H1 (cell line): ENCODE data around the gene SEC14L5. TPM values are rescaled to one million over a fixed set of nuclear protein-coding genes. Genes with fewer than 3 reads are reported as not detected.

ENCODE experiments used
- CTCF ChIA-PET: fragments of 300-600 bp; sonication (Branson Sonifier 250); formaldehyde crosslinking; loops from one replicate; lab custom pipeline; 2021; ENCODE audit not compliant: partially characterized antibody; lab: Charles Lee
- POLR2A ChIA-PET: fragments of 300-600 bp; sonication (Branson Sonifier 250); formaldehyde crosslinking; loops from one replicate; lab custom pipeline; 2021; ENCODE audit warnings: inconsistent platforms; ENCODE audit not compliant: partially characterized antibody; lab: Charles Lee
- DNase-seq, 2 experiments: peaks; one replicate each; pipeline versions ENCODE4 v3.0.0 to v3.0.0-alpha.2; 2010 to 2022; ENCODE audit warnings: low spot score in 2 of 2, low read depth in 1 of 2, mixed read lengths in 1 of 2
- FAIRE-seq: peaks from 2 replicates; lab custom pipeline; 2011; peaks lifted over from hg19 to GRCh38; lab: Jason Lieb, UNC
- H2AFZ ChIP-seq: 2 replicates; pipeline ENCODE4 v1.8.1; 2012; ENCODE audit warnings: low read length, inconsistent platforms
- H2AK5ac ChIP-seq: 2 replicates; pipeline ENCODE4 v1.6.1; 2013; ENCODE audit warnings: low read depth, low read length
- H2BK120ac ChIP-seq: replicated peaks from 2 replicates; pipeline ENCODE3; 2013; ENCODE audit warnings: low read depth, low read length, inconsistent platforms
- H2BK12ac ChIP-seq: 2 replicates; pipeline ENCODE4 v1.6.1; 2013; ENCODE audit warnings: low read depth, low read length
- H2BK15ac ChIP-seq: 2 replicates; pipeline ENCODE4 v1.6.1; 2013; ENCODE audit warnings: low read length
- H2BK20ac ChIP-seq: 2 replicates; pipeline ENCODE4 v1.6.1; 2013; ENCODE audit warnings: low read length
- H2BK5ac ChIP-seq: 2 replicates; pipeline ENCODE4 v1.6.1; 2013; ENCODE audit warnings: low read depth, low read length
- H3K14ac ChIP-seq: 2 replicates; pipeline ENCODE4 v1.6.1; 2013; ENCODE audit warnings: inconsistent platforms; ENCODE audit not compliant: insufficient read length
- H3K18ac ChIP-seq: 2 replicates; pipeline ENCODE4 v1.6.1; 2013; ENCODE audit warnings: low read length; ENCODE audit errors: extremely low read depth
- H3K23ac ChIP-seq: 2 replicates; pipeline ENCODE4 v1.6.1; 2013; ENCODE audit warnings: inconsistent platforms; ENCODE audit not compliant: insufficient read length
- H3K23me2 ChIP-seq: 2 replicates; pipeline ENCODE4 v1.6.1; 2013; ENCODE audit warnings: low read depth, low read length
- H3K27ac ChIP-seq: 2 replicates; pipeline ENCODE4 v1.6.1; 2011; ENCODE audit warnings: low read depth, low read length, inconsistent platforms
- H3K27me3 ChIP-seq, 4 experiments: replicated peaks in 1 of 4; 1 replicate in 1 of 4; 2 replicates in 3 of 4; pipeline versions ENCODE4 v1.6.1 to v1.8.1; 2011 to 2013; ENCODE audit warnings: low read length in 3 of 4, mild to moderate bottlenecking in 3 of 4, inconsistent platforms in 2 of 4, mixed read lengths in 2 of 4, moderate library complexity in 1 of 4; ENCODE audit not compliant: control insufficient read depth in 3 of 4, insufficient read depth in 3 of 4; ENCODE audit errors: extremely low read depth in 1 of 4
- H3K36me3 ChIP-seq, 4 experiments: 2 replicates each; pipeline versions ENCODE4 v1.6.1 to v1.8.1; 2011 to 2013; ENCODE audit warnings: mild to moderate bottlenecking in 4 of 4, low read length in 3 of 4, moderate library complexity in 2 of 4, control low read depth in 1 of 4, inconsistent platforms in 1 of 4; ENCODE audit not compliant: insufficient read depth in 4 of 4, control insufficient read depth in 2 of 4
- H3K4ac ChIP-seq: replicated peaks from 2 replicates; pipeline ENCODE3; 2013; ENCODE audit warnings: low read length, low read depth, mixed read lengths, inconsistent platforms; ENCODE audit not compliant: insufficient read length
- H3K4me1 ChIP-seq, 4 experiments: replicated peaks in 1 of 4; 1 replicate in 1 of 4; 2 replicates in 3 of 4; pipeline versions ENCODE4 v1.6.1 to v1.8.1; 2011 to 2013; ENCODE audit warnings: low read length in 3 of 4, inconsistent platforms in 2 of 4, mixed read lengths in 1 of 4; ENCODE audit not compliant: insufficient read depth in 4 of 4, control insufficient read depth in 3 of 4
- H3K4me2 ChIP-seq, 2 experiments: 2 replicates each; pipeline versions ENCODE4 v1.6.1 to v1.8.1; 2011 to 2013; ENCODE audit warnings: low read depth in 2 of 2, low read length in 2 of 2, control low read depth in 1 of 2, inconsistent platforms in 1 of 2, mild to moderate bottlenecking in 1 of 2; ENCODE audit not compliant: insufficient read depth in 1 of 2
- H3K4me3 ChIP-seq, 4 experiments: fragments of 200-600, 300-600 bp in 1 of 4; sonication (generic), shearing (Covaris generic), sonication (Bioruptor Twin) in 1 of 4; 2 replicates each; pipeline versions ENCODE4 v1.5.1 to v1.8.1; 2011 to 2016; ENCODE audit warnings: low read length in 4 of 4, low read depth in 3 of 4, control low read depth in 2 of 4, inconsistent platforms in 2 of 4, mild to moderate bottlenecking in 2 of 4, mixed read lengths in 1 of 4, moderate library complexity in 1 of 4; ENCODE audit not compliant: insufficient read depth in 2 of 4; ENCODE audit errors: extremely low read depth in 1 of 4
- H3K56ac ChIP-seq: replicated peaks from 2 replicates; pipeline ENCODE3; 2013; ENCODE audit warnings: low read depth, mild to moderate bottlenecking, mixed read lengths, low read length, inconsistent platforms; ENCODE audit not compliant: insufficient read length
- H3K79me1 ChIP-seq: 2 replicates; pipeline ENCODE4 v1.6.1; 2013; ENCODE audit warnings: low read depth, low read length, control low read depth
- H3K79me2 ChIP-seq, 2 experiments: 2 replicates each; pipeline versions ENCODE4 v1.6.1 to v1.8.1; 2012 to 2013; ENCODE audit warnings: low read length in 2 of 2, mild to moderate bottlenecking in 2 of 2, inconsistent platforms in 1 of 2; ENCODE audit not compliant: insufficient read depth in 2 of 2, control insufficient read depth in 1 of 2
- H3K9ac ChIP-seq, 4 experiments: replicated peaks in 1 of 4; 1 replicate in 1 of 4; 2 replicates in 3 of 4; pipeline versions ENCODE4 v1.6.1 to v1.8.1; 2011 to 2013; ENCODE audit warnings: low read depth in 3 of 4, low read length in 3 of 4, control low read depth in 2 of 4, mild to moderate bottlenecking in 2 of 4, moderate library complexity in 2 of 4, inconsistent platforms in 1 of 4; ENCODE audit errors: extremely low read depth in 1 of 4
- H3K9me3 ChIP-seq, 2 experiments: 2 replicates each; pipeline versions ENCODE4 v1.6.1 to v1.8.1; 2012 to 2013; ENCODE audit warnings: mild to moderate bottlenecking in 2 of 2, moderate library complexity in 2 of 2, control low read depth in 1 of 2, inconsistent platforms in 1 of 2, low read depth in 1 of 2, low read length in 1 of 2, mixed read lengths in 1 of 2; ENCODE audit not compliant: insufficient read depth in 2 of 2
- H4K20me1 ChIP-seq, 2 experiments: replicated peaks in 1 of 2; 2 replicates each; pipeline versions ENCODE3 to v1.8.1; 2011 to 2013; ENCODE audit warnings: inconsistent platforms in 2 of 2, low read length in 2 of 2, mild to moderate bottlenecking in 1 of 2; ENCODE audit not compliant: insufficient read depth in 2 of 2, control insufficient read depth in 1 of 2
- H4K5ac ChIP-seq: 2 replicates; pipeline ENCODE4 v1.6.1; 2013; ENCODE audit warnings: low read length, low read depth, mixed read lengths, inconsistent platforms; ENCODE audit not compliant: insufficient read length
- H4K8ac ChIP-seq: 2 replicates; pipeline ENCODE4 v1.8.0; 2013; ENCODE audit warnings: mild to moderate bottlenecking, moderate library complexity, low read length, inconsistent platforms; ENCODE audit not compliant: insufficient read depth; ENCODE audit errors: extremely low read depth
- H4K91ac ChIP-seq: replicated peaks from 2 replicates; pipeline ENCODE3; 2013; ENCODE audit warnings: low read length, mixed read lengths, inconsistent platforms; ENCODE audit not compliant: insufficient read length
- CHD2 ChIP-seq: IDR thresholded peaks from 2 replicates; pipeline ENCODE4 v1.6.1; 2012; ENCODE audit warnings: low read length, improper control_type of control experiment
- EGR1 ChIP-seq: IDR thresholded peaks from 2 replicates; pipeline ENCODE4 v1.6.1; 2011; ENCODE audit warnings: low read depth, low read length, borderline replicate concordance
- GTF2F1 ChIP-seq: IDR thresholded peaks from 2 replicates; pipeline ENCODE4 v1.6.1; 2012; ENCODE audit warnings: low read depth, low read length, improper control_type of control experiment, borderline replicate concordance
- JUND ChIP-seq: IDR thresholded peaks from 2 replicates; pipeline ENCODE4 v1.6.1; 2011; ENCODE audit warnings: mild to moderate bottlenecking, improper control_type of control experiment, low read length
- KDM5A ChIP-seq: fragments of 200-600 bp; IDR thresholded peaks from 2 replicates; pipeline ENCODE4 v1.7.1; 2012; ENCODE audit warnings: mild to moderate bottlenecking, low read length, inconsistent platforms, mixed read lengths
- RFX5 ChIP-seq: IDR thresholded peaks from 2 replicates; pipeline ENCODE4 v1.6.1; 2011; ENCODE audit warnings: low read depth, low read length, improper control_type of control experiment, borderline replicate concordance
- RNF2 ChIP-seq: fragments of 200-900, 300-1000 bp; sonication (generic); IDR thresholded peaks from 2 replicates; pipeline ENCODE4 v1.7.1; 2016; ENCODE audit warnings: borderline replicate concordance, low read depth, mild to moderate bottlenecking, antibody characterized with exemption, low read length; ENCODE audit not compliant: poor library complexity, severe bottlenecking; ENCODE audit errors: missing control alignments
- SP1 ChIP-seq: IDR thresholded peaks from 2 replicates; pipeline ENCODE4 v1.6.1; 2011; ENCODE audit warnings: low read depth, low read length
- whole genome bisulfite sequencing, 2 experiments: shearing (Covaris generic) in 1 of 2; methylation state at CpG; one replicate each; pipeline versions ENCODE4 v1.1.6 to v1.1.7; 2013 to 2015; ENCODE audit warnings: low lambda C conversion rate in 2 of 2, mixed read lengths in 2 of 2, inconsistent platforms in 1 of 2, low coverage in 1 of 2, missing lambda C conversion rate in 1 of 2; ENCODE audit not compliant: insufficient replicate concordance in 2 of 2, insufficient coverage in 1 of 2, insufficient read length in 1 of 2; ENCODE audit errors: extremely low coverage in 1 of 2, missing lambda C conversion rate in 1 of 2; 5-methylcytosine and 5-hydroxymethylcytosine counted together
- polyA plus RNA-seq, 7 experiments: library from polyadenylated mRNA; depleted of rRNA in 3 of 7; stranded (reverse) in 5 of 7; unstranded in 2 of 7; fragments of >200 nt in 5 of 7; fragments of 200-250 nt in 2 of 7; gene quantifications; 1 replicate in 5 of 7; 2 replicates in 1 of 7; 4 replicates in 1 of 7; pipeline versions ENCODE4 v1.2.1 to v1.2.3, GENCODE V29; 2011 to 2013; ENCODE audit warnings: missing spikeins in 2 of 7, mixed read lengths in 2 of 7
- total RNA-seq: library from RNA; stranded (reverse); fragmentation: NEBNext Ultra II Directional; extraction: Animal tissue kit (Norgen Biotek cat#: 25700); gene quantifications from 2 replicates; pipeline ENCODE4 v1.2.1, GENCODE V29; 2021

SEC14L5 gene
- total and polyA plus RNA-seq, 2 of the 8 experiments (the other 6 are each of a cell fraction or from before 2014, with no cell fraction given), result 1.9 to 3.0 TPM

GRCh38 chr16:4937782-4938682 lies 20.1 kb upstream of the SEC14L5 start:
- no peak overlapping the region for H3K56ac ChIP-seq
- peak overlapping the region; percentile 12; the same call in 1 of the 2 replicates for H2BK15ac ChIP-seq
- H4K91ac ChIP-seq, result no peak overlapping the region
- H3K27me3 ChIP-seq, result no peaks in the 10 kb centered on the region
- peak overlapping the region; percentile 48; the same call in 1 of the 2 replicates for H2BK20ac ChIP-seq
- H4K20me1 ChIP-seq, result peaks cover 0 to 14% of the 10 kb centered on the region in 2 experiments
- H3K18ac ChIP-seq, result peak overlapping the region; percentile 68; the same call in 1 of the 2 replicates
- H3K4ac ChIP-seq, result peak overlapping the region; percentile 44
- H3K36me3 ChIP-seq, result no peaks in the 10 kb centered on the region
- no peaks in the 10 kb centered on the region for H3K9me3 ChIP-seq
- peaks cover 5 to 24% (median 13%) of the 10 kb centered on the region in 4 experiments; a peak in 6 of 7 replicates for H3K4me1 ChIP-seq
- 0 out of 2 replicates have a peak overlapping the region, but pooled peaks have one; percentile 75 for H2AK5ac ChIP-seq
- FAIRE-seq (no peak), DNase-seq (no peak)
- H3K4me3 ChIP-seq, result peak overlapping the region; percentile 9 to 100 (median 25); a peak in 6 of 8 replicates
- peaks cover 3% of the 10 kb centered on the region; the same call in 1 of the 2 replicates for H3K23me2 ChIP-seq
- peak overlapping the region; percentile 63 to 67 for H3K4me2 ChIP-seq
- ChIA-PET CTCF (interaction anchor here (1.6 to 2.0 kb wide), 2 partner anchors 10 to 17 kb away, joined by 3 to 20 read pairs; no protein-coding TSS in a partner anchor), POLR2A (no interaction called here)
- H3K27ac ChIP-seq, result no peak overlapping the region
- H4K8ac ChIP-seq, result no peak overlapping the region; the same call in 1 of the 2 replicates
- H3K14ac ChIP-seq, result no peak overlapping the region
- 0 out of 2 replicates have a peak overlapping the region, but pooled peaks have one; percentile 52 for H2BK5ac ChIP-seq
- peaks cover 0 to 11% of the 10 kb centered on the region in 2 experiments; a peak in 1 of 4 replicates for H3K79me2 ChIP-seq
- H3K23ac ChIP-seq, result no peak overlapping the region
- WGBS, 2 experiments, result 91% methylated on average over 16 of the region's 16 CpGs; no CpG with 5 or more reads in 1 of the 2 experiments
- TF ChIP-seq GTF2F1 (no peak), RFX5 (no peak), EGR1 (no peak), RNF2 (no peak), SP1 (no peak), CHD2 (no peak), JUND (no peak), KDM5A (no peak)
- 0 out of 2 replicates have a peak, but pooled peaks cover 2% of the 10 kb centered on the region for H3K79me1 ChIP-seq
- H2AFZ ChIP-seq, result 0 out of 2 replicates have a peak overlapping the region, but pooled peaks have one; percentile 66
- H2BK12ac ChIP-seq, result 0 out of 2 replicates have a peak overlapping the region, but pooled peaks have one; percentile 53
- no peak overlapping the region for H3K9ac ChIP-seq
- H2BK120ac ChIP-seq, result no peak overlapping the region
- no peak overlapping the region for H4K5ac ChIP-seq
